K562 (cell line): ENCODE results near the gene PTP4A2. TPM values are rescaled to one million over a fixed set of nuclear protein-coding genes. Genes with fewer than 3 reads are reported as not detected.
A peak's percentile ranks its signal among the peaks of the same experiment; 100 is the strongest.

Source experiments
- ATF3 ChIP-seq, 2 experiments: fragments of 450-650 bp in 1 of 2; sonication (generic) in 1 of 2; formaldehyde crosslinking in 1 of 2; IDR thresholded peaks in 1 of 2; conservative IDR thresholded peaks in 1 of 2; 2 replicates each; pipeline versions ENCODE4 v1.6.1 to v1.8.1; 2016 to 2023; ENCODE audit warnings: mild to moderate bottlenecking in 2 of 2, moderate library complexity in 2 of 2, inconsistent platforms in 1 of 2, missing genetic modification reagents in 1 of 2
- CEBPZ ChIP-seq: fragments of 150-350 bp; IDR thresholded peaks from 2 replicates; pipeline ENCODE4 v1.6.1; 2014; ENCODE audit warnings: low read depth, mild to moderate bottlenecking, low read length, borderline replicate concordance
- CSDE1 ChIP-seq, 2 experiments: fragments of 450-650 bp; IDR thresholded peaks; 2 replicates each; pipeline ENCODE4 v1.6.1; 2016; ENCODE audit warnings: mild to moderate bottlenecking in 1 of 2
- FIP1L1 ChIP-seq: fragments of 200-400 bp; formaldehyde crosslinking; IDR thresholded peaks from 2 replicates; pipeline ENCODE4 v1.6.1; 2018; ENCODE audit warnings: mild to moderate bottlenecking, low read depth, low read length; ENCODE audit not compliant: poor library complexity, severe bottlenecking
- HNRNPLL ChIP-seq: fragments of 200-400 bp; formaldehyde crosslinking; IDR thresholded peaks from 2 replicates; pipeline ENCODE4 v1.6.1; 2017; ENCODE audit warnings: low read length, low read depth, mild to moderate bottlenecking; ENCODE audit not compliant: poor library complexity, severe bottlenecking
- MLLT1 ChIP-seq, 2 experiments: fragments of 450-650 bp; IDR thresholded peaks; 2 replicates each; pipeline ENCODE4 v1.6.1; 2016
- MXD1 ChIP-seq: fragments of 250-450 bp; sonication (Bioruptor Pico); IDR thresholded peaks from 2 replicates; pipeline ENCODE4 v1.8.0; 2021; ENCODE audit warnings: borderline replicate concordance, mild to moderate bottlenecking, moderate library complexity; ENCODE audit not compliant: poor library complexity, severe bottlenecking
- MYC ChIP-seq, 2 experiments: fragments of 250-450 bp in 1 of 2; sonication (Bioruptor Pico) in 1 of 2; IDR thresholded peaks; 2 replicates each; pipeline versions ENCODE4 v1.5.1 to v1.6.1; 2012 to 2021; ENCODE audit warnings: low read depth in 2 of 2, borderline replicate concordance in 1 of 2, improper control_type of control experiment in 1 of 2, low read length in 1 of 2, mild to moderate bottlenecking in 1 of 2, moderate library complexity in 1 of 2
- PML ChIP-seq: IDR thresholded peaks from 2 replicates; pipeline ENCODE4 v1.6.1; 2012; ENCODE audit warnings: low read length, inconsistent platforms
- RHOXF2B ChIP-seq: fragments of 250-450 bp; sonication (Bioruptor Pico); conservative IDR thresholded peaks from 2 replicates; pipeline ENCODE4 v1.5.1; 2021
- SP1 ChIP-seq: sonication (generic); formaldehyde crosslinking; IDR thresholded peaks from 2 replicates; pipeline ENCODE4 v1.8.1; 2022; ENCODE audit warnings: mild to moderate bottlenecking, missing genetic modification reagents
- TAF9B ChIP-seq: fragments of 450-650 bp; IDR thresholded peaks from 2 replicates; pipeline ENCODE4 v1.6.1; 2018; ENCODE audit warnings: mild to moderate bottlenecking; ENCODE audit not compliant: partially characterized antibody
- USF2 ChIP-seq: sonication (generic); formaldehyde crosslinking; IDR thresholded peaks from 2 replicates; pipeline ENCODE4 v1.5.0; 2020; ENCODE audit warnings: missing genetic modification reagents
- ZBTB9 ChIP-seq: fragments of 450-650 bp; formaldehyde crosslinking; IDR thresholded peaks from 2 replicates; pipeline ENCODE4 v1.4.0; 2020; ENCODE audit warnings: mild to moderate bottlenecking, moderate library complexity
- ZC3H4 ChIP-seq: sonication (generic); formaldehyde crosslinking; IDR thresholded peaks from 2 replicates; pipeline ENCODE4 v1.9.0; 2021; ENCODE audit warnings: missing genetic modification reagents, borderline replicate concordance
- ZKSCAN1 ChIP-seq: fragments of 150-350 bp; IDR thresholded peaks from 2 replicates; pipeline ENCODE4 v1.6.1; 2016; ENCODE audit warnings: low read depth, low read length
- ZNF263 ChIP-seq: sonication (generic); formaldehyde crosslinking; IDR thresholded peaks from 2 replicates; pipeline ENCODE4 v1.8.0; 2022; ENCODE audit warnings: mild to moderate bottlenecking, missing genetic modification reagents, borderline replicate concordance
- ZNF274 ChIP-seq: IDR thresholded peaks from 2 replicates; pipeline ENCODE4 v1.6.1; 2011; ENCODE audit warnings: low read depth, mild to moderate bottlenecking, low read length, moderate library complexity, borderline replicate concordance
- ZNF444 ChIP-seq: fragments of 250-450 bp; sonication (Bioruptor Pico); IDR thresholded peaks from 2 replicates; pipeline ENCODE4 v1.4.0; 2020; ENCODE audit warnings: mild to moderate bottlenecking, moderate library complexity
- polyA plus RNA-seq, 8 experiments: library from polyadenylated mRNA; depleted of rRNA in 4 of 8; stranded (reverse) in 5 of 8; unstranded in 3 of 8; fragments of >200 nt; fragmentation: Nextera tagmentation in 2 of 8; fragmentation: Illumina TruSeq in 1 of 8; extraction: Ambion mirVana in 2 of 8; extraction: Trizol in 1 of 8; gene quantifications; 2 replicates each; pipeline versions ENCODE4 v1.2.1 to v1.2.3, GENCODE V29; 2011 to 2014; ENCODE audit warnings: inconsistent platforms in 1 of 8, missing spikeins in 1 of 8
- total RNA-seq, 7 experiments: library from RNA; depleted of rRNA in 6 of 7; stranded (reverse); fragments of >200 nt in 6 of 7; fragmentation: Illumina TruSeq in 2 of 7; extraction: Trizol in 2 of 7; gene quantifications; 2 replicates each; pipeline versions ENCODE4 v1.2.1 to v1.2.3, GENCODE V29; 2011 to 2021; ENCODE audit warnings: low replicate concordance in 1 of 7

The PTP4A2 gene
- total and polyA plus RNA-seq, 9 of the 15 experiments (the other 6 are each of a cell fraction or from before 2014, with no cell fraction given), result 197 to 870 (median 480) TPM

- TF ChIP-seq ATF3 (IDR thresholded peaks at IDR 0.05) (peak; percentile 25; the same call in 1 of the 2 replicates), ATF3 (CRISPR knock-in tag; conservative IDR thresholded peaks at IDR 0.05) (no peak), MYC (IDR thresholded peaks at IDR 0.05; ENCODE audit: low read depth, low read length) (0 out of 2 replicates have a peak, but pooled peaks have one; percentile 35), MYC (CRISPR knock-in tag; IDR thresholded peaks at IDR 0.05; ENCODE audit: borderline replicate concordance, low read depth) (no peak), ZKSCAN1 (no peak), RHOXF2B (CRISPR knock-in tag) (no peak), MLLT1 (IDR thresholded peaks at IDR 0.05) (no peak), USF2 (peak; percentile 51), ZNF274 (no peak), PML (no peak), ZNF444 (no peak), CSDE1 (IDR thresholded peaks at IDR 0.05) (no peak), MXD1 (no peak), ZNF263 (CRISPR knock-in tag) (no peak), FIP1L1 (no peak), ZBTB9 (CRISPR knock-in tag) (no peak), HNRNPLL (no peak), ZC3H4 (CRISPR knock-in tag) (no peak), SP1 (no peak), CEBPZ (no peak), TAF9B (no peak)
Observed at GRCh38 chr1:31861346-31861745, 76.8 kb downstream of the PTP4A2 start (continued).
